Activated CD8-positive, alpha-beta memory T cell treated with anti-CD3 and anti-CD28 coated beads, Interleukin-2, amount 50 U/mL, for 4 hours (primary cell): ENCODE data around the gene DAB1.

ENCODE experiments used
- DNase-seq: peaks from one replicate; pipeline ENCODE4 v3.0.0-alpha.2; 2020

DAB1 gene

DNA sequence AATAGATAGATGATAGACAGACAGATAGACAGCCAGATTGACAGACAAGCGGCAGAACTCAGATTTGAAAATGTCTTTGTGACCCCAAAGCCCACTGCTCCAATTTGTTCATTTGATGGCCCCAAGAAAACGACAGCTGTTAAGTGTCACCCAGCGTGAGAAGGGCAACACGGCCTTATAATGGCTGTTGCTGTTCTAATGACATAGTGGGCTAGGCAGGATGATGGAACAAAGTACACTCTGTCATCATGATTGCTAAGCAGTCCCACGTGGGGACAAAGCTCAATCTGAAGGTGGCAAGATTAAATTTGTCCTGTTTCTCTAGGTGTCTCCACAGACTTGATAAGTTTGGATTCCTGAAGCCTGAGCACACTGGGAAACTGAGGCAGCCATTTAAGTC lies 112.9 kb downstream of the DAB1 start:
- no peak for DNase-seq

DNA sequence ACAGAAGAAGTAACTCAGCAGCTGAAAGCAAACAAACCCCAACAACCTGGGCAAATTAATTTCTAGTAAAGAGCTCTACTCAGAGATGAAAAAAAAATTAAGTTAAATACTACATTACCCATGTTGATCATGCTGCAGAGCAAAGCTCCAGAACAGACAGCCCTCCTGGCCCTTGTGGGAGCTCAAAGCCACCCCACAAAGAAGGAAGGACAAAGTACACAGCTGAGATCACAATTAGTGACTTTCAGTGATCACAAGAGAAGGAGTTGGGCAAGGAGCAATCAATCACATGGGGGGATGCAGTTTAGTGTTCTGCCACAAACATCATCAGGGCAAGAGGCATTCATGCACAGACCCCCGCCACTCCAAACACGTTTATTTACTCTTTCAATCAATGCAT lies 114.2 kb downstream of the DAB1 start:
- no peak for DNase-seq

DNA sequence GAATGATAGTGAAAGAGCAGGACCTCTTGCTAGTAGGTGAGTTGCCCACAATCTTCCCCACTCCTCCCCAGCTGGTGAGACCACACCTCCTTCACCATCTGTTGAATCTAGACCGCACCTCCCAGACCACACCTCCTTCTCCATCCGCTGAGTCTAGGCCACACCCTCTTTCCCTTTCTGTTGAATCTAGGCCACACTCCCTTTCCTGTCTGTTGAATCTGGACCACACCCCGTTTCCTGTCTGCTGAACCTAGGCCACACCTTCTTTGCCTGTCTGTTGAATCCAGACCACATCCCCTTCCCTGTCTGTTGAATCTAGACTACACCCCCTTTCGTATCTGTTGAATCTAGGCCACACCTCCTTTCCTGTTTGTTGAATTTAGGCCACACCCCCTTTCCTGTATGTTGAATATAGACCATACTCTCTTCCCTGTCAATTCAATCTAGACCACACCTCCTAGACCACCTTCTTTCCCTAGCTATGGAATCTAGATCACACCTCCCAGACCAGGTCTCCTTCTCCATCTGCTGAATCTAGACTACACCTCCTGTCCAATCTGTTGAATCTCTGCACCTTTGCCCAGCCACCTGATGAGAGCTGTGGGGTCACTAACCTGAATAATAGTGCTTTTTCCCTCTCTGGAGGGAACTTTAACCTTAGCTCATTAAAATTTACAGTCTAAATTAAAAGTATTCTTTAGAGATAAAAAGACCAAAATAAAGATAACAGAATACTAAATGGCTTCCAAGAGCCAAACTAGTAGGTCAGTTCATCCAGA lies 116.3 kb downstream of the DAB1 start:
- DNase-seq, result peak; percentile 21

DNA sequence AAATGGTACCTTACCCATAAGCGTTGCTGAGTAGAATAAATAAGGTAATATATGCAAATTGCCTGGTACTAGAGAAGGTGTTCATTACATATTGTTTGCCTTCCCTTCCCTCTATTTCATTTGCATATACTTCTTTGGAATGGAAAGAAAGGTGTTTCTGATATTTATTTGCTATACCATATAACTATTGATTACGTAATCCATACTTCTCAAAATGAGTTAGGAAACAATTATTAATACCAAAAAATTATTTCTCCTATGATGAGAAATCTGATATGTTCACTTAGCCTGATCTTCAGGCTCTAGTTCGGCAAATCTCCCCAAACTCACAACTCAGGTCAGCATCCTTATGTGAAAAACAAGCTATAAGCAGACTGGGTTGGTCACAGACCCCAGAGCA lies 119.3 kb downstream of the DAB1 start:
- DNase-seq, result no peak

DNA sequence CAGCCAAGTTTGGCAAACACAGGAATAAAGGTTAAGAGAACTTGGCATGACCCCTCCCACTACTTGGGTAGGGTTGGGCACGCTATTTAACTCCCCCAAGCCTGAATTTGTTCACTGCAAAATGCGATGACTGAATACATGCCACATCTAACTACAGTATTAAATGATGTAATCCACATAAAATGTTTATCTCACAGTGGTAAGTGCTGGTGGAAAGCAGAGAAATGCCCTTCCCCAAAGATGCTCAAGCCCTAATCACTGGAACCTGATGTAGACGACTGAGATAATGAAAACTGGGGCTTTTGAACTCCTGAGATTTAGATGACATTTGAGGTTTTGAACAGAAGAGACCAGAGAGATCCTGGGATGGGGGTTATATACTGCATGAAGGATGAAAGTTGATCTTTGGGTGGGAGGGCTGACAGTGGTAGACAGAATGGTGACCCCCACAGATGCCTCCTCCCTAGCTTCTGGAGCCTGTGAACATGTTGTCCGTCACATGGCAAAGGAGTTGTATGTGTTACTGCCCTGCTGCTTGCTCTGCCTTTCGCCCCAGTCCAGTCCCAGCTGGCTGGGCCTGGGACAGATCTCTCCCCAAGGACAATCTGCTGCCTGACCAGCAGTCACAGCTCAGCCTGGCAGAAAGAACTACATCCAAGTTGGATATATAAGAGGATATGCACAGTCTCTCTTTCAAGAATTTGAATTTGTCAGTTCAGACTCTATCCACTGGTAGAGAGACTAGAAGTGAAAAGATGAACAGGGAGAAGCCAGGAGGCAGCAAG lies 120.9 kb downstream of the DAB1 start:
- no peak for DNase-seq

DNA sequence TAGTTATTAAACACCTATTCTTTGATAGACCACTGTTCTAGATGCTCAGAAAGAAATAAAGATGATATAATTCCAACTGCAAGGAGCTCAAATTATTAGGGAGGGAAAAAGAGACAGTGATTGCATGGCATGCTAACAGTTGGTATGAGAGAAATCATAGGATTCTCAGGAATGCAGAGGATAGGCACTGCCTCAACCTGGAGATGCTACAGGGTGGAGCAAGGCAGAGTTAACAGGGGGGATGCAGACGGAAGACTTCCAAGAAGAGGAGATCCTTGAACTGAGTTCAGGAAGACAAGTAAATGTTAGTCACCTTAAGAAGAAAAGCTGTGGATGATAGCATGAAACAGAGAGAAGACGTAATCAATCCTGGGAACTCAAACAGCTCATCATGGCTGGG lies 123.7 kb downstream of the DAB1 start:
- no peak for DNase-seq

DNA sequence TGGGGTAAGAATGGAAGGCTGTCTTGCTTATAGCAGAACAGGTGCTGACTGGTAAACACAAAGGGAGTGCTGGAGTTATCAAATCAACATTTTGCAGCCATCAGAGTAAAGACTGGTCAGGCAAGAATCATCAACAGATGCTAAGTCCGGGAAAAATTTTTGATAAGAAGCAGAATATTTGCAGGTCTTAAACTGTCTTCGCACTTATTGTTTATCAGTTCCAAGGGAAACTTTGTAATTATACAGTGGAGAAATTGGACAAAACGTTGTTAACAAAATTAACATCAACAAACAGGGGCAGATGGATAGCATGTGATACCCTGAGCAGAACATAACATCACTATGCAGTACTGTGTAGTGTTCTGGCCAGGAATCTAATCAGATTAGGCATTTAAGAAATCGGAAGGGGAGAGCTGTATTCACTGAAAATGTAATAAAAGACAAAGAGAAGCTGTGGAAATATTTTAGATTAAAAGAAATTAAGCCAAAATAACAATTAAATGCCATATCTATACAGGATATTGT lies 127.1 kb downstream of the DAB1 start:
- DNase-seq, result no peak

DNA sequence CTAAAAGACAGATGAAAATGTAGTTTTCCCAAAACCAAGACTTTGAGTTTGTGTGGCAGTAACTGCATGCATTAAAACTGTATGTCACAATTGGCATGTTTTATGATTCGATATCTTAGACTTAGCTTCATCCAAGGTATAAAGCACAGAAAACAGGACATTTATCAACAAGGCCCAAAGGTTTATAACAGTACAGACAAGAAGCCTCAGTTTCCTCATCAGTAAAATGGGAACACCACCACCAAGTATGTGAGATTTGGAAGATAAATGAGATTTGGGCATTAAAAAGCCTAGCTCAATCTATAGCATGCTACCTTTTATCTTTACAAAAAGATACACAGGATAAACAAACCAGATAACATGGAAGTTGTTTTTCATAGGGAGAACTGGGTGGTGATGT lies 128.5 kb downstream of the DAB1 start:
- DNase-seq, result no peak

DNA sequence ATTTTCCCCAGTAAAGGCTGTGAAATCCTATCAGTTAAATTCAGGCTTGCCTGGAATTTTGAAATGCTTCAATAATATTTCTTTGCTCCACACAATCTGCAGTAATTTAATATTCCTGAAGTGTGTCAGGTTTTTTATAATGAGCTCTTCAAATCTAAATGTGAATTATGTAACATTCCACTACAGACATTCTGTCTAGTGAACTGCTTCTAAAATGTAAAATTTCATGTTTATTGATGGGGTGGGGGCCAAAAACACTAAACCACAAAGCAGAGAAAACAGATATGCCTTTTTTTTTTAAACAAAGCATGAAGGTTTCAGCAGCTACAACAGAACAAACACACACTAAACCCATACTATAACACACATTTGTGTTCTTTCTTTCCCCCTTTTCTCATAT lies 129.7 kb downstream of the DAB1 start:
- no peak for DNase-seq

DNA sequence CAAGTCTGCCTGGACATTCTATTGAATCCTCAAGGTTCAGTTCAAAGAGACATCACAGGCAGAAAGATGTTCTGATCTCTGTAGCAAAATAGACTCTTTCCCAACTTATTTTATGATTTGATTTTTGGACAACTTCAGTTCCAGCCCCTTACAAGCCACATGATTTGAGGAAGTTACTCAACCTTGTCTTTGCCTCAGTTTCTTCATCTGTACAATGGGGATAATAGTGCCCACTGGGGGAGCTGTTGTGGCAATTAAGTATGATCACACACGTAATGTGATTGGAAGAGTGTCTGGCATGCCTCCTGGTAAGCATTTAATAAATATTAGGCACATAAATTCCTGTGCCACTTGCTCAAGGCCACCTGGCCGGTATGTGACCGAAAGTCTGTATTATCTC lies 130.6 kb downstream of the DAB1 start:
- DNase-seq, result no peak

DNA sequence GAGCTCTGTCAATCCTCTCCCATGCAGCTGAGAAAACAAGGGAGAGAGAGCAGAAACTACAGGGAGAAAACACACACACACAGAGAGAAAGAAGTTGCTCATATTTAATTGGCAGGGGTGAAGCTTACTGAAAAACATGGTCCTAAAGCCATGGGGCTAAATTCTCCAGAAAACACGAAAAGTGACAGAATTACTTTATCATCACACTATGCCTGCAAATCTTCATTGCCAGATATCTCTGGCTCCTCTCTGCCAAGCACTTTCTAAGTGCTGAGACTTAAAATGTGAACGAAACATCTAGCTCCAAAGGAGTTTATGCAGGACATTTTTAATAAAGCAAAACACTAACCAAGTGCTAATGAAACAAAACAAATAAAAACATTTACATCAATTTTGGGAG lies 134.1 kb downstream of the DAB1 start:
- DNase-seq, result no peak

DNA sequence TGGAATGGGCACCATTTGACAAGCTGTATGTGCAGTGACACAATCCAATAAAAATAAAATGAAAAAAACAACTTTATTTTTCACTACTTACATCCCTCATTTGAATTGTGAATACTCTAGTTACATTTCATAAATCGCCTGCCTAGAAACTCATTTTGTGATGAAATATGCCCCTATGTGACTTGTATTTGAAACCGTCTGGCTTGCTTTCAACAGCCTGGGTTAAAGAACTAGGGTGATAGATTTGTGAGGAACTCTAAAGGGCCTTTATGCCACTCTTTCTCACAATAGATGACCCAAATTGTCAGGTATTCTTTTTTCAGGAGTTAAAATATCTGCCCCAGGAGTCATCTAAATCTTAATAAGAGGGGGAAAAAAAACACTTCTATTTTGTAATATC lies 137.9 kb downstream of the DAB1 start:
- DNase-seq, result no peak

DNA sequence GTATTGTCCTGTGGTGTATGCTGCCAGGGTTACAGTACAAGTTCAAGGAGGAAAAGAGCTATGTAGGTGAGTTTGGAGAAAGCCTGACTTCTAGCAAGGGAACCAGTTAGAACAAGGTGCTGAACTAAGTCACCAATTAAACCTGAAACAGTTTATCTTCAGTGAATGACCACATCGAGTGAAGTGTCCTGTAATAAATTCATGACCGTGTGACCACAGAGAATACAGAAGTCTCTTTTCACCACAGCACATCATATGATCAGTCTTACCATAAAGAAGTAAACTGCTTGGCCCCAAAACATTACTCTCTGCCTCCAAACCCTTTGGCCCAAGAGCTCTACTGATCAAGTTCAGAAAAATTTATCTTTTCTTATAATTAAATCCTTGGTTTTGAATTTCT lies 141.4 kb downstream of the DAB1 start:
- DNase-seq, result no peak

DNA sequence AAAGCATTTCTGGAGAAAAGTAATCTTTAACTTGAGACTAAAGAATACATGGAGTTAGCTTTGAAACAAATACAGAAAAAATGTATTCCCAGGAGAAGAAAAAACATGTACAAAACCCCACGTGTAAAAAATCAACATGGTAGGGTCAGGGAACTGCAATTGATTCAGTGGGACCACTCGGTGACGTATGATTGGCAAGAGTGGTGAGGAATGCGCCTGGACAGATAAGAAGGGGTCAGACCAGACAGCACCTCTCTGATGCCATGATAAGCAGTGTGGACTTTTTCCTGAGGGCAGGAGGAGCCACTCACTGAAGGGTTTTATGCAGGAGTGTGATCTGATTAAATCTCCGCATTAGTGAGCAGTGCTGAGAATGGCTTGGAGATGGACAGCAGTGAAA lies 142.5 kb downstream of the DAB1 start:
- no peak for DNase-seq

DNA sequence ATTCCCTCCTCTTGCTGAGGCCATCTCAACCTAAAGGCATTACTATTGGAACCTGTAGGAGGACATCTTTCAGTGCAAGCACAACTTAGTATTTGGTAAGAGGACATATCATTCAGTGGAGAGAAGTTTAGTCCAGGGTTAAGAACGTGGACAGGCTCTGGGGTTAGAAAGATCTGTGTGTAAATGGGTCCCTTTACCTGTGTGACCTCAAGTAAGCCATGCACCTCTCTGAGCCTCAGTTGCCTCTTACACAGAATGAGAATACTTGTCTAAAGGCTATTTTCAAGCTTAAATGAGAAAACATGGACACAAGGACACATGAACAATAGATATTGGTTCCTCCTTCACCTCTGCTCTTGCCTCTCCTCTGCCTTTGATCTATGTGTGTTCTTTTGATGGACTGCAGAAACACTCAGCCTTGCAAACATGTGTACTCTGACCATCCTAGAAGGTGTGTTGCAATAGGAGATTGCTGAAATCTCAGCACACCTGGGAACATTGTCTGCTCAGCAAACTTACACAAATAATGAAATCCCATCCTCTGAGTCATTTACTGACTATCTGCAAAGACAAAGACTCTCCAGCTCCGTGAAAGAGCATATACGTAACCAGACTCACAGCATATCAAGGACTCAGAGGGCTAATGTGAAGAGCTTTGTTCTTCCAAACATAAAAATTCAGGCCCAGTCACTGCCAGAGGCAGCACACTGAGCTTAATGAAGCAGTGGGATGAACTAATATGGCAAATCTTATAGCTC lies 143.8 kb downstream of the DAB1 start:
- no peak for DNase-seq

DNA sequence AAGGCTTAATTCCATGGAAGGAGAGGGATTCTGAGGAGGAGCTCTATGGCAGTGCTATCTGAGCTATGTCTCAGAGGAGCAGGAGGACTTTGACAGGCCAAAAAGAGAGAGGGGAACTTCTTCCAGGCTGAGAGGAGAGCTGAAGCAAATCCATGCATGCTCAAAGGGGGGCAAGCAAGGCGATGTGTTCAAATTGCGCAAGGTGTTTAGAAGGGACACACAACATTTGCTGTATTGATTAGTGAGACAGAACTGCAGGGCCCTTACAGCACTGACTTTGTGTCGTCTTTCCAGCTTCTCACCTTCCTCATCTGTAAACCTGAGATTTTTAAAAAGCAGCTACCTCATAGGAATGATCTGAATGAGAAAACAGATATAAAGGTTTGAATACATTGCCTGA lies 145.3 kb downstream of the DAB1 start:
- DNase-seq, result no peak

DNA sequence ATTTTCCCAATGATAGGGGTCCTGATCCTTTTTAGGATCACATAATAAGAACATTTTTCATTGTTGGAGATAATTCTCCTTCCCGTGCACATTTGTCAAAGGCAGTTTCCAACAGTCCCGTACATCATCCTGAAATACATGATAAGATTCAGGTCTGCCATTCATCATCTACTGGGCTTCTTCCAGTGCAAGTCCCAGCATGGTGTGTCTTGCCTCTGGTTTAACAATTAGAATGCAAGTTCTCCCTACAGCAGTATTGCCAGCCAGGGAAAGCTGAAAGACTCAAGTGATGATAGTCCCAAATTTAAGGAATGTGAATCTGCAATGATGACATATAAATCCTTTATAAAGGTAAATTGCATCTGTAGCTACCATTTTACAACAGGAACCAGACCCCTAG lies 146.2 kb downstream of the DAB1 start:
- DNase-seq, result no peak

DNA sequence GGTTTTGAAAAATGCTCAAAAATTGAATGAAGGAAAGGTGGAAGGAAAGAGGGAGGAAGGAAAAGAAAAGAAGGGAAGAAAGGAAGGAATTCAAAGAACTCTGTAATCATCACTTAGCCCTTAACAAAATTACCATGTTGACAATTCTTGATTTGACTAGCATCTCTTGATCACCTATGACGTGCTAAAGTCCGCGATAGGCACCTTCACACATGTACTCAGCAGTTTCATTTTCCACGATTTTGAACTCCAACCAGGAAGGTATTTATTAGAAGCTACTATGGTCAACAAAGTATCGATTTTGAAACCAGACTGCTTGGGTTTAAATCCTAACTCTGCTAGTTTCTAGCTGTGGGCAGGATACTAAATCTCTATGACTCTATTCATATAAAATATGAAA lies 146.9 kb downstream of the DAB1 start:
- DNase-seq, result no peak

DNA sequence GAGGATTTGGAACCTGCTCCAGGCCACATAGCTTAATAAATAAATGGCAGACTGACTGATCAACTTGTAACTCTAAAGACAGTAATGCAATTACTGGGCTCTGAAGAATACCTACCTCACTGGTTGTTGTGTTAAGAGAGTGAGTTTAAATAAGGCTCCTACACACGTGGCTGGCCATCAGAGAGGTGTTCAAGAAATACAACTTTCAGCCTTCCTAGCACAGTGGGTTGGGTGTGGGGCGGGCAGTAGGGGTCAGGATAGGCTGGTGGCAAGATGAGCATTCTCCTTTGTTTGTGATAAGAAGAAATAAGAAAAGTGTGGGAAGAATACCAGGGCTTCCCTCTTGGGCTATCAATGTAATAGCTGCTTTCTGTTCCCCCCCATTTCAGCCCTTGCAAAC lies 151.3 kb downstream of the DAB1 start:
- DNase-seq, result no peak

DNA sequence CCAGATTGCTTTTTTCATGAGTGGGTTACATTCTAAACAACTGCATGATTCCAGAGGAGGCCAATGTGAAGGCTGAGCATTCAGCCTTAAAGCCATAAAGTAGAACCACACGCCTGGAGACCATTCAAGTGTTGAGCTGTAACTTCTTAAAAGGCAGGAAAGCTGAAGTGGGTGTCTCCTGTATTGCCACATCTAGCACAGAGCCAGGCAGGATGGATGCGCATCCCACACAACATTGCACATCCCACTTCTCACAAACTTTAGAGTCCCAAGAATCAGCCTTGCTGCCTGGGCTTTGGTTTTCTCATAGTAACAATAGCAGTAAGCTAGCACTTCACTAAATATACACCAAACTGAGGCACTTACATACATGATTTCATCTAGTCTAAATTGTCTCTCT lies 151.7 kb downstream of the DAB1 start:
- DNase-seq, result no peak

DNA sequence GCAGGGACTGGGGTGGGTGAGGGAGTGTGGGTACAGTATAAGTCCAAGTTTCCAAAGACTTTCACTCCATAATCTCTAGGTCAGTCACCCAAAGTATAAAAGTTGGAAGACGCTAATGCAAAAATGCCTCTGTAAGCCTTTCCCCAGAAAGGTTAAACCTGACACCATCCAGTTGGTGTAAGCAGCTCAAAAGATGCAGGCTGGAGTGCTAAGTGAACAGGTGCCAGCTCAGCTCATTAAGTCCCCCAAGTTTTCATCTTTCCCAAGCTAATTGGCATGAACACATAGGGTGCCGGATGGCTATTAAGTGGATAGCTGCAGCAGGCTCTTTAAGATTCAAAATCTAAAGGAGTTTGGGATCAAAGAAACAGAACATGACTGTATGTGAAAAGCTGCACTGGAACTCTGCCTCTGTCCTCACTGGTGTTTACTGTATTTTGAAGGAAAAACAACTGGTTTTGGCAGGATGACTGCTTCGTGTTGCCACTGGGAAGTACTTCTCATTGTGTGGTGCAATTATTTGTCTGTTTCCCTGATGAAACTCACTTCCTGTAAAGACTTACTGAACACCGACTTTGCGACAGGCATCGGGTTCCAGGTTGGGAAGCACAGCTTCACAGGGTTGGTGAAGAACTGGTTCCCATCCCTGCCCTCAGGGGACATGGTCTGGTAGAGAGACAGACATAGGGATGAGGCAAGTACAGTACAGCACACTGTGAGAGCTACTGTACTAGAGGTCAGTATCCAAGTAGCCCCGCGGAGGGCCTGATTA lies 152.7 kb downstream of the DAB1 start:
- no peak for DNase-seq

DNA sequence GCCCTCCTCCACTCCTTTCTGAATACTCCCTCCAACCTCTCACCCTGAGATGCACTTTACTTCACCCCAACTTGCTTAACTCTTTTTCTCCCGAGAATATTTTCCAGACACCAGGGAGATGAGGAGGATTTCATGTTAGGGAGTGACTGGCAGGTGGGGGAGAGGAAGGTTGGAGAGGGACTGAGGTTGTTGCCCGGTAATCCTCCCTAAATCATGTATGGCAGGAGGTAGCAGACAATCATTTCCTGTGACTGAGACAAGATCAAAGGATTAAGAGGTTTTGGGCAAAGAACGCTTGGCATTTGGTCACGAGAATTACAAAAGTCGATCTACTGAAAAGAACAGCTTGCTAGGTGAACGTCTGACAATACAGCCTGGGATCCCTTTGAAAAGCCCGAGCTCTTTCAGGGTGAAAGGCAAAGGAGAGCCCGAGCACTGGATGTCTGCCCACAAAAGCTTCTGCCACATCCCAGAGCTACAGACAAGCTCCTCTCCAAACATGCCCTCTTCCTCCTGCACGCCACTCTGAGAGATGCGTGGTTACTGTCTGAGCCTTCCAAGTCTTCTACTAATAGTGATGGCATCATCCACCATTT lies 154.1 kb downstream of the DAB1 start:
- DNase-seq, result no peak
